Endodermal cell (in vitro differentiated cells): ENCODE measurements around the gene SLC17A9. TPM values are rescaled to one million over a fixed set of nuclear protein-coding genes. Genes with fewer than 3 reads are reported as not detected.

Experiments
- DNase-seq: peaks from one replicate; pipeline ENCODE4 v3.0.0-alpha.2; 2017
- H3K27ac ChIP-seq: 2 replicates; pipeline ENCODE4 v1.5.1; 2013; ENCODE audit warnings: mild to moderate bottlenecking, low read depth, low read length, moderate library complexity
- H3K27me3 ChIP-seq: 2 replicates; pipeline ENCODE4 v1.6.1; 2013; ENCODE audit warnings: mild to moderate bottlenecking, low read length, moderate library complexity; ENCODE audit not compliant: insufficient read depth, control insufficient read depth, poor library complexity, severe bottlenecking
- H3K36me3 ChIP-seq: 2 replicates; pipeline ENCODE4 v1.7.0; 2013; ENCODE audit warnings: mild to moderate bottlenecking, low read length, moderate library complexity; ENCODE audit not compliant: control insufficient read depth, insufficient read depth
- H3K4me1 ChIP-seq: one replicate; pipeline ENCODE4 v1.7.0; 2013; ENCODE audit warnings: low read length; ENCODE audit not compliant: control insufficient read depth, insufficient read depth
- H3K4me3 ChIP-seq: 2 replicates; pipeline ENCODE4 v1.5.1; 2013; ENCODE audit warnings: mild to moderate bottlenecking, low read length, moderate library complexity
- H3K9ac ChIP-seq: 2 replicates; pipeline ENCODE4 v1.6.1; 2013; ENCODE audit warnings: mild to moderate bottlenecking, low read length, moderate library complexity; ENCODE audit not compliant: poor library complexity, severe bottlenecking; ENCODE audit errors: extremely low read depth
- H3K9me3 ChIP-seq: 2 replicates; pipeline ENCODE4 v1.6.1; 2013; ENCODE audit warnings: mild to moderate bottlenecking, low read length, moderate library complexity; ENCODE audit not compliant: control insufficient read depth
- H3K27ac Mint-ChIP-seq: 2 replicates; pipeline ENCODE4 v1.8.0; 2020; ENCODE audit warnings: mixed read lengths
- H3K27me3 Mint-ChIP-seq: 2 replicates; pipeline ENCODE4 v1.8.0; 2021; ENCODE audit warnings: mild to moderate bottlenecking, mixed read lengths; ENCODE audit not compliant: insufficient read depth
- H3K36me3 Mint-ChIP-seq: 2 replicates; pipeline ENCODE4 v1.8.0; 2020; ENCODE audit warnings: low read depth, mixed read lengths
- H3K4me1 Mint-ChIP-seq: 2 replicates; pipeline ENCODE4 v1.8.0; 2020; ENCODE audit warnings: mixed read lengths
- H3K4me3 Mint-ChIP-seq: 2 replicates; pipeline ENCODE4 v1.8.0; 2020; ENCODE audit warnings: mild to moderate bottlenecking, moderate library complexity, mixed read lengths
- H3K9me3 Mint-ChIP-seq: 2 replicates; pipeline ENCODE4 v1.8.0; 2020; ENCODE audit warnings: mild to moderate bottlenecking, mixed read lengths
- WGBS, 2 experiments: methylation state at CpG; one replicate each; pipeline versions ENCODE4 v1.1.5 to v1.1.7; 2013; ENCODE audit warnings: missing lambda C conversion rate in 2 of 2, mixed read lengths in 1 of 2; ENCODE audit not compliant: insufficient coverage in 1 of 2, insufficient read length in 1 of 2; 5-methylcytosine and 5-hydroxymethylcytosine counted together
- total RNA-seq, 2 donors: library from RNA; stranded (reverse); fragmentation: NEBNext Ultra II Directional in 1 of 2; extraction: Animal tissue kit (Norgen Biotek cat#: 25700) in 1 of 2; gene quantifications; 2 replicates in 1 of 2; 3 replicates in 1 of 2; pipeline ENCODE4 v1.2.1, GENCODE V29; 2021
- TF ChIP-seq, protein P1 (sequence below): fragments of 200-600 bp; sonication (generic); conservative IDR thresholded peaks from 2 replicates; pipeline ENCODE4 v1.5.0; 2021; ENCODE audit warnings: antibody characterized with exemption, mild to moderate bottlenecking

Gene SLC17A9
- total RNA-seq, 2 donors from 2014 or later = 8.9 to 10.2 TPM

DNA sequence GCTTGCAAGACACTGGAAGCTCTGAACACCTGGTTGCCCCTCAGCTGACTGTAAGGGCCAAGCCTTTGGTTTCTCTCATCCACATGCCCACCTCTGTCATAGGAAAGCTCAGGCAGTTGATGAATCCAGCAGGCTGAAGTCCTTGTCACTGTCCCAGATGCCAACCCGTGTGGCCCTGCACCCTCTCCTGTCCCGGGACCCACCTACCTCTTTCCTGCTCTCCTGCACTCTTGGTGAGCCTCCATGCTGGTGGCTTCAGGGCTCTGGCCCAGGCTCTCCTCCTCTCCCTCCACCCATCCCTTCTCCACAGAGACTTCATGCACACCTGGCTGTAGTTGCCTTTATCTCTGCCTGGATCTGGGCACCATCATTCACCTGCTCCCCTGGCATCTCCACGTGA is 18.5 kb upstream of the SLC17A9 start:
- Mint-ChIP-seq H3K36me3 (peaks cover 10% of the 10 kb centered on the region), H3K27me3 (no peaks in the 10 kb centered on the region), H3K4me3 (no peak overlapping the region), H3K27ac (no peak overlapping the region), H3K4me1 (peaks cover 12% of the 10 kb centered on the region), H3K9me3 (no peaks in the 10 kb centered on the region)
- Histone ChIP-seq H3K27me3 (no peaks in the 10 kb centered on the region), H3K36me3 (peaks cover 35% of the 10 kb centered on the region), H3K4me1 (no peaks in the 10 kb centered on the region), H3K27ac (no peak overlapping the region), H3K4me3 (no peak overlapping the region), H3K9me3 (no peaks in the 10 kb centered on the region), H3K9ac (no peak overlapping the region)
- TF ChIP-seq, protein P1, sequence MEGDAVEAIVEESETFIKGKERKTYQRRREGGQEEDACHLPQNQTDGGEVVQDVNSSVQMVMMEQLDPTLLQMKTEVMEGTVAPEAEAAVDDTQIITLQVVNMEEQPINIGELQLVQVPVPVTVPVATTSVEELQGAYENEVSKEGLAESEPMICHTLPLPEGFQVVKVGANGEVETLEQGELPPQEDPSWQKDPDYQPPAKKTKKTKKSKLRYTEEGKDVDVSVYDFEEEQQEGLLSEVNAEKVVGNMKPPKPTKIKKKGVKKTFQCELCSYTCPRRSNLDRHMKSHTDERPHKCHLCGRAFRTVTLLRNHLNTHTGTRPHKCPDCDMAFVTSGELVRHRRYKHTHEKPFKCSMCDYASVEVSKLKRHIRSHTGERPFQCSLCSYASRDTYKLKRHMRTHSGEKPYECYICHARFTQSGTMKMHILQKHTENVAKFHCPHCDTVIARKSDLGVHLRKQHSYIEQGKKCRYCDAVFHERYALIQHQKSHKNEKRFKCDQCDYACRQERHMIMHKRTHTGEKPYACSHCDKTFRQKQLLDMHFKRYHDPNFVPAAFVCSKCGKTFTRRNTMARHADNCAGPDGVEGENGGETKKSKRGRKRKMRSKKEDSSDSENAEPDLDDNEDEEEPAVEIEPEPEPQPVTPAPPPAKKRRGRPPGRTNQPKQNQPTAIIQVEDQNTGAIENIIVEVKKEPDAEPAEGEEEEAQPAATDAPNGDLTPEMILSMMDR = no peak
- peak; percentile 42 for DNase-seq
- WGBS, 2 experiments = 90 to 100% methylated on average over 2 to 3 of the region's 3 CpGs

DNA sequence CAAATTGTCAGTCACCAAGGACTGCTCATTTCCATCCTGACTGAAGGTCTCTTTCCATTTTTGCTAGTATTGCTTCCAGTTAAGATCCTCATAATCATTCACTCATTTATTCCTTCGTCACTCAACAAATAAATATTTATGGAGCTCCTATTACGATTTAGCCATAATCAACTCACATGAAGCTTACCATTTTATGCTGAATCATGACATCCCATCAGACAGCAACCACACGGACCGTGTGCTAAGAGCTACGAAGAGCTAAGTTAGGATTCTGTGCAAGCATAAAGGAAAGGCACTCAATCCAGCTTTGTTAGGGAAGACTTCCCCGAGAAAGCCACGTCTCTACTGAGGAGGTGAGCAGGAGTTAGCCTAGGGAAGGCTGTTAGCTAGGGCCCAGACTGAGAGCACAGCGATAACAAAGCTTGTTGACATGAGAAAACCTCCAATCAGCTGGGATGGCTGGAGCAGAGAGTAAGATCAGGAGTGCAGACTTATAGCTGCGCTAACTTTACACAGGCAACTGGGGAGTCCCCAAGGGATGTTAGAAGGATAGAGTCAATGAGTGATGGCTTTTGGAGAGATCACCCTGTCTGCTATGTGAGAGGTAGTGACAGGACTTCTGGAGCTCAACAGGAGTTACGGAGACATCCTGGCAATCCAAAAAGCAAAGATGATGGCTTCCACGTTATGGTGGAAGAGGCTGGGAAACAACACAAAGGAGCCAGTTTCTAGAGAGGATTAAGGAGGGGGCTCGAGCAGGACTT is 17.1 kb upstream of the SLC17A9 start:
- H3K4me1 ChIP-seq = no peaks in the 10 kb centered on the region
- Mint-ChIP-seq H3K9me3 (no peaks in the 10 kb centered on the region), H3K27ac (no peak overlapping the region), H3K4me3 (no peak overlapping the region), H3K4me1 (peaks cover 14% of the 10 kb centered on the region), H3K27me3 (no peaks in the 10 kb centered on the region), H3K36me3 (peaks cover 10% of the 10 kb centered on the region)
- 92 to 94% methylated on average over 12 of the region's 12 CpGs for WGBS, 2 experiments
- TF ChIP-seq, protein P1 = no peak
- no peaks in the 10 kb centered on the region for H3K27me3 ChIP-seq
- H3K36me3 ChIP-seq = peaks cover 34% of the 10 kb centered on the region
- no peaks in the 10 kb centered on the region for H3K9me3 ChIP-seq
- H3K27ac ChIP-seq = no peak overlapping the region
- DNase-seq = no peak
- H3K9ac ChIP-seq = no peak overlapping the region
- H3K4me3 ChIP-seq = peak overlapping the region; percentile 97

DNA sequence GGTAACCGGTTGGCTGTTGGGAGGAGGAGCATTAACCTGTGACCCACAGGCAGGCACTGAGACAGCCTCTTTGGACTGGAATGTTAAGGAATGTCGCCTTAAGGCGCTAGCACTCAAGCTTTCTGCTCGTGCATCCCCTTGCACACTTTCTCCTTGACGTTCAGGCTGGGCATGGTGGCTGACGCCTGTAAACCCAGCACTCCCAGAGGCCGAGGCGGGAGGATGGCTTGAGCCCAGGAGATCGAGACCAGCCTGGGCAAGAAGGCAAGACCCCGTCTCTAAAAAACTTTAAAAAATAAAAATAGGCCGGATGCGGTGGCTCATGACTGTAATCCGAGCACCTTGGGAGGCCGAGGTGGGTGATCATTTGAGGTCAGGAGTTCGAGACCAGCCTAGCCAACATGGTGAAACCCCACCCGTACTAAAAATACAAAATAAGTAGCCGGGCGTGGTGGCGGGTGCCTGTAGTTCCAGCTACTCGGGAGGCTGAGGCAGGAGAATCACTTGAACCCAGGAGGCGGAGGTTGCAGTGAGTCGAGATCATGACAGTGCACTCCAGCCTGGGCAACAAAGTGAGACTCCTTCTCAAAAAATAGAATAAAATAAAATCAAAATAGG is 16.4 kb upstream of the SLC17A9 start:
- Mint-ChIP-seq H3K27ac (no peak overlapping the region), H3K27me3 (no peaks in the 10 kb centered on the region), H3K9me3 (no peaks in the 10 kb centered on the region), H3K36me3 (peaks cover 10% of the 10 kb centered on the region), H3K4me3 (no peak overlapping the region), H3K4me1 (peaks cover 10% of the 10 kb centered on the region)
- peaks cover 37% of the 10 kb centered on the region for H3K36me3 ChIP-seq
- H3K4me3 ChIP-seq = peak overlapping the region; percentile 97
- DNase-seq = peak; percentile 55
- H3K9me3 ChIP-seq = no peaks in the 10 kb centered on the region
- no peaks in the 10 kb centered on the region for H3K27me3 ChIP-seq
- 91 to 93% methylated on average over 17 to 22 of the region's 22 CpGs for WGBS, 2 experiments
- H3K9ac ChIP-seq = no peak overlapping the region
- no peak overlapping the region for H3K27ac ChIP-seq
- TF ChIP-seq, protein P1 = no peak
- H3K4me1 ChIP-seq = no peaks in the 10 kb centered on the region
